Mucosa of stomach (tissue), 1 donor: ENCODE measurements around the gene AGK.

ENCODE experiments used
- H3K27me3 ChIP-seq: one replicate; pipeline ENCODE4 v1.7.0; 2013; ENCODE audit warnings: mild to moderate bottlenecking, low read length; ENCODE audit not compliant: control insufficient read depth, insufficient read depth
- H3K36me3 ChIP-seq: one replicate; pipeline ENCODE4 v1.7.0; 2013; ENCODE audit warnings: low read length; ENCODE audit not compliant: control insufficient read depth, insufficient read depth
- H3K4me1 ChIP-seq: one replicate; pipeline ENCODE4 v1.7.0; 2013; ENCODE audit warnings: mild to moderate bottlenecking, low read length; ENCODE audit not compliant: control insufficient read depth, insufficient read depth
- H3K4me3 ChIP-seq: one replicate; pipeline ENCODE4 v1.7.0; 2013; ENCODE audit warnings: low read length
- H3K9ac ChIP-seq: one replicate; pipeline ENCODE4 v1.7.0; 2013; ENCODE audit warnings: mild to moderate bottlenecking, low read length, moderate library complexity
- H3K9me3 ChIP-seq: one replicate; pipeline ENCODE4 v1.7.0; 2013; ENCODE audit warnings: mild to moderate bottlenecking, low read length, moderate library complexity; ENCODE audit not compliant: control insufficient read depth
- donor health status: Pancreatic carcinoma.

The AGK gene

DNA sequence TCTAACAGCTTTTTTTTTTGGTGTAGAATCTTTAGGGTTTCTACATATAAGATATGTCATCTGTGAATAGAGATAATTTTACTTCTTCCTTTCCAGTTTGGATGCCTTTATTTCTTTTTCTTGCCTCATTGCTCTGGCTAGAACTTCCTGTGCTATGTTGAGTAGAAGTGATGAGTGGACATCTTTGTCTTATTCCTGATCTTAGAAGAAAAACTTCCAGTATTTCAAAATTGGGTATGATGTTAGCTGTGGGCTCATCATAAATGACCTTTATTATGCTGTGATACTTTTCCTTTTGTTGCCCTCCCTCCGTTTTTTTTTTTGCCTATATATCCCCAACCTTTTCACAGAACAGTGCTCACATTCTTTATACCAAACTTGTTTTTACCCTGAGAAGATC, 8.8 kb downstream of the AGK start:
- Histone ChIP-seq H3K4me1 (no peaks in the 10 kb centered on the region), H3K9ac (no peak overlapping the region), H3K27me3 (no peaks in the 10 kb centered on the region), H3K36me3 (no peaks in the 10 kb centered on the region), H3K9me3 (no peaks in the 10 kb centered on the region), H3K4me3 (no peak overlapping the region)

DNA sequence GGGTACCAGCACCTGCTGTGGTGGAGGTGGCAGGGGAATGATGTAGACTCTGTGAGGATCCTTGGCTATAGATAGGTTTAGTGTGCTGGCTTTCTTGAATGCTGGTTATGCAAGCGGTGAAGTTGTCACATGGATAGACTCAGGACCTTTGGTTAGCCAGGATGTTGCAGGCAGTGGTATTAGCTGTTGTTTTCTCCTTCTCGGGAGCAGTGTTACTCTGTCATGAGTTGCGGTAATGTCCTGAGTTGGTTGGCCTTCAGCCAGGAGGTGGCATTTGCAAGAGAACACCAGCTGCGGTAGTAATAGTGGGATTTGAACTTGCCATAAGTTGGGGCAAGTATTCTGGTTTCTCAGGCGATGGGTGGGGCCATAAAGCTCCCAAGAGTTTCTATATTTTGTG, 10.8 kb downstream of the AGK start:
- no peak overlapping the region for H3K4me3 ChIP-seq
- no peak overlapping the region for H3K9ac ChIP-seq
- H3K27me3 ChIP-seq, result no peaks in the 10 kb centered on the region
- no peaks in the 10 kb centered on the region for H3K36me3 ChIP-seq
- no peaks in the 10 kb centered on the region for H3K4me1 ChIP-seq
- H3K9me3 ChIP-seq, result no peaks in the 10 kb centered on the region

DNA sequence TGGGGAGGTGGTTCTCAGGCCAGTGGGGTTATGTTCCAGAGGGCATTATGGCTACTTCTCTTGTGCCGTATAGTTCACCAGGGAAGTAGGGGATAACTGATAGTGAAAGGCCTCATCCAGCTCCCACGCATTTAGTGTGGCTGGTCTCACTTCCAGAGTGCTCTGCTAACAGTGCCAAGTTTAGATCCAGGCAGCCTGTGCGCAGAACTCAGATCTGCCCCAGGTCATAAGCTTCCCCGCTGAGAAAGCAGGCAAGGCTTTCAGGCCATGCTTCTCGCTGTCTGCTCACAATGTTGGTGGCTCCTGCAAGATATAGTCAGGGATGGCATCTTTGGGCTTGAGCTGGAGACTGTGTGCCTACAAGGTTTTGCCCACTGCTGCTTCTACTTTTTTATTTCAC, 11.3 kb downstream of the AGK start:
- no peaks in the 10 kb centered on the region for H3K9me3 ChIP-seq
- no peak overlapping the region for H3K4me3 ChIP-seq
- H3K4me1 ChIP-seq, result no peaks in the 10 kb centered on the region

DNA sequence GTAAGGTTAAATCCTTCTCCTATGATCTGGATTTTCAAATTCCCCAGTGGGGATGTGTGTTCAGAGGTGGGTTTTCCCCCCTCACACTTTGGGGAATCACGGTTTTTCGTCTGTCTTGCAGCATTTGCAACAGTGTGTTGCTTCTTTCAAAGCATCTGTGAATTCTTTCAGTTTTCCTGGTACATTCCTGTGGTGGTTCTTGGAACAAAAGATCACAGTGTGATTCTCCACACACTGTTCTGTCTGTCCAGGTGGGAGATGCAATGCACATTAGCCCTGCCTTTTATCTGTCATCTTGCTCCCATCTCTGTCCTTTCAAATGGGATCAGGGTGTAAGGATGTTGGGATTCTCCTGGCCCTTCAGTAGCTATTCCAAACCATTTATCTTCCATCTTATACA, 11.8 kb downstream of the AGK start:
- no peaks in the 10 kb centered on the region for H3K9me3 ChIP-seq
- no peaks in the 10 kb centered on the region for H3K36me3 ChIP-seq
- no peaks in the 10 kb centered on the region for H3K4me1 ChIP-seq
- no peak overlapping the region for H3K4me3 ChIP-seq
- no peaks in the 10 kb centered on the region for H3K27me3 ChIP-seq
- no peak overlapping the region for H3K9ac ChIP-seq

More for the DNA sequence above, 11.3 kb downstream of the AGK start:
- no peaks in the 10 kb centered on the region for H3K36me3 ChIP-seq
- no peaks in the 10 kb centered on the region for H3K27me3 ChIP-seq
- no peak overlapping the region for H3K9ac ChIP-seq

DNA sequence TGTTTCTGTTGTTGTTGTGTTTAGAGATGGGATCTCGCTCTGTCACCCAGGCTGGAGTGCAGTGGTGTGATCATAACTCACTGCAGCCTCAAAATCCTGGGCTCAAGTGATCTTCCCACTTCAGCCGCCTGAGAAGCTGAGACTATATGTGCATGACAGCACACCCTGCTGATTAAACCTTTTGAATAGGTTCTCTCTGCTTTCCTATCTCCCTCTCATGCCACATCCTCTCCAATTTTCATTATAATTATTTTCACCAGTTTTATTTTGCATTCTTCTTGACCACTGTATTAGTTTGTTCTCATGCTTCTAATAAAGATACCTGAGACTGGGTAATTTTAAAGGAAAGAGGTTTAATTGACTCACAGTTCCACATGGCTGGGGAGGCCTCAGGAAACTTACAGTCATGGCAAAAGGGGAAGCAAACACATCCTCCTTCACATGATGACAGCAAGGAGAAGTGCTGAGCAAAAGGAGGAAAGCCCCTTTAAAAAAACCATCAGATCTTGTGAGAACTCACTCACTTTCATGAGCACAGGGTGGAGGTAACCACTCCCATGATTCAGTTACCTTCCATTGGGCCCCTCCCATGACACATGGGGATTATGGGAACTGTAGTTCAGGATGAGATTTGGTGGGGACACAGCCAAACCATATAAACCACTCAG, 12.9 kb downstream of the AGK start:
- no peaks in the 10 kb centered on the region for H3K36me3 ChIP-seq
- H3K9me3 ChIP-seq, result no peaks in the 10 kb centered on the region

DNA sequence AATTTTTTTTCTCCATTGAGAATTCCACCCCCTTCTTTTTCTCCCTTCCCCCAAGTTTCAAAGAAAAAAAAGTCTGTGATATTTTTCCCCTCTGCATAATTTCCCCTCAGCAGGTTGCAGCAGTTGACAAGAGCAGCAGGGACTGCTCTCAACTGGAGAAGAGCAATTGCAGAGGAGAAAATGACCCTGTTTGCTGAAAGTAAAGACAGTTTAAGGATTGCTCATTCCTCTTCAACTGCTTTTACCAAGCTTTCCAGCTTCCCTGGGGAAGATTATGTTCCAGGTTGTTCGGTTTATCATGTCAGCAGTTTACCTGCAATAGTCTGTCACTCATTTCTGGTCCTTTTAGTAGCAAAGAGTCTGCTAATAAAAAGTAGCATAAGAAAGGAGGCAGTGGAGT, 16.2 kb downstream of the AGK start:
- H3K27me3 ChIP-seq, result no peaks in the 10 kb centered on the region
- no peaks in the 10 kb centered on the region for H3K9me3 ChIP-seq
- H3K9ac ChIP-seq, result no peak overlapping the region
- H3K4me3 ChIP-seq, result no peak overlapping the region
- no peaks in the 10 kb centered on the region for H3K36me3 ChIP-seq
- no peaks in the 10 kb centered on the region for H3K4me1 ChIP-seq

More for the DNA sequence above, 12.9 kb downstream of the AGK start:
- H3K4me3 ChIP-seq, result no peak overlapping the region
- no peaks in the 10 kb centered on the region for H3K27me3 ChIP-seq
- H3K9ac ChIP-seq, result no peak overlapping the region
- H3K4me1 ChIP-seq, result no peaks in the 10 kb centered on the region

DNA sequence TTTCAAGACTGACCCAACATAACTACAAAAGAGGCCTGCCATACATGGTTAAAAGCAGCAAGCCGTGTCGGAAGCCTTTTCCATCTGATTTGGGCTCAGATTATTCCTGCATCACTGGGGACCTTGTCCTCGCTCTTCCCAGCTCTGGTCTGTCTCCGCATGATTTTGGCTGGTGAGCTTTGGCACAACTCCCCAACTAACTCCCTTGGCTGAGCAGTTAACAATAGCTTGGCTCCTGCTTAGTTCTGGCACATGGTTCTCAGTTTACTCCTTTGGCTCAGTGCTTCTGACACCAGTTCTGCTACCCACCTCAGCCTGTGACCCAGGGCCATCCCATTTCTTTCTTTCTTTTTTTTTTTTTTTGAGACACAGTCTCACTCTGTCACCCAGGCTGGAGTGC, 17.0 kb downstream of the AGK start:
- no peaks in the 10 kb centered on the region for H3K36me3 ChIP-seq
- no peaks in the 10 kb centered on the region for H3K9me3 ChIP-seq
- no peak overlapping the region for H3K4me3 ChIP-seq
- no peaks in the 10 kb centered on the region for H3K4me1 ChIP-seq
- no peaks in the 10 kb centered on the region for H3K27me3 ChIP-seq
- H3K9ac ChIP-seq, result no peak overlapping the region

DNA sequence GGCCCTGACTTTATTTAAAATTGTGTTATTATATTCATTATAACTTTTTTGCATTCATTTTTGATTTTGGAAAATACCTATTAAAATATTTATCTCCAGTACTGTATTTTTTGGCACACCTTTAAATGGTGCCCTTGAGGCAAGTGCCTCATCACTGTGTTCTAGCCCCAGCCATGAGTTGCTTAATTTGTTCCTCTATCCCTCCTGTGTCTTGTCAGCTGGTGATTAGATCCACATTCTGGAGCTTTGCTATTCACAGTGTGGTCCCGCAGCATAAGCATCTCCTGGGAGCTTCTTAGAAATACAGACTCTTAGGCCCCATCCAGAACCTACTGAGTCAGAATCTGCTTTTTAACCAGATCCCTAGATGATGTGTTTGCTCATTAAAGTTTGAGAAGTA, 19.8 kb downstream of the AGK start:
- peaks cover 4% of the 10 kb centered on the region for H3K9me3 ChIP-seq
- no peak overlapping the region for H3K4me3 ChIP-seq
- H3K9ac ChIP-seq, result no peak overlapping the region
- H3K36me3 ChIP-seq, result no peaks in the 10 kb centered on the region
- H3K27me3 ChIP-seq, result no peaks in the 10 kb centered on the region
- H3K4me1 ChIP-seq, result no peaks in the 10 kb centered on the region

DNA sequence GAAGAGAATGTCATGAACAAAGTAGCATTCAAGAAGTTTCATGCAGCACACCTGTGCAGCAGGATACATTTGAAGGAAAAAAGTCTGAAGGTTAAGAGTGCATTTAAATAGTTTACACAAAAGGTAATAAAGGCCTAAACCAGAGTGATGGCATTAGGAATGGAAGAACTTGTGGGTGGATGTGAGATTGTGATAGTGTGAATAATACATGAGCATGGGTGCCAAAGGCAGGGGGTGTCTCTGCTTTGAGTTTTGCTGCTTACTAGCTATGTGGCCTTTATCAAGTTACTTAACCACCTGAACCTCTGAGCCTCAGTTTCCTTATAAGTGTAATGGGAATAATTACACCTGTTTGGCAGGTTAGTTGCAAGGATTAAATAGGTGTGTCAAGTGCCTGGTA, 21.0 kb downstream of the AGK start:
- Histone ChIP-seq H3K4me1 (no peaks in the 10 kb centered on the region), H3K36me3 (no peaks in the 10 kb centered on the region), H3K9me3 (peaks cover 8% of the 10 kb centered on the region), H3K9ac (no peak overlapping the region), H3K4me3 (no peak overlapping the region), H3K27me3 (no peaks in the 10 kb centered on the region)

DNA sequence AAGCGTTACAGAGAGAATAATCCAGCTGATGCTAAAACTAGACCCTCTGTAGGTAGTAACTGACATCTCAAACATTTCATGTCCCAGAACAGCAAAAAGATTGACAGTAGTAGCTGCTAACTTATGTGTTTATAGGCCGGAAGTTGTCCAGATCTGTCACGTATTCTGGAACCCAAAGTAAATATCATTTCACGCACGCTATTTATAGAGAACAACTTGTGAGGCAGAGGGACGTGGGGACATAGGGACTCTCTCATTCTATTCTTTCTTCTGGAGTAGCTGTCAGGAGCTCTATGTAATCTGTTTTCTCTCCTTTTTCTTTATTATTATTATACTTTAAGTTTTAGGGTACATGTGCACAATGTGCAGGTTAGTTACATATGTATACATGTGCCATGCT, 22.3 kb downstream of the AGK start:
- Histone ChIP-seq H3K27me3 (no peaks in the 10 kb centered on the region), H3K9ac (no peak overlapping the region), H3K36me3 (no peaks in the 10 kb centered on the region), H3K4me3 (no peak overlapping the region), H3K4me1 (no peaks in the 10 kb centered on the region), H3K9me3 (peaks cover 8% of the 10 kb centered on the region)

DNA sequence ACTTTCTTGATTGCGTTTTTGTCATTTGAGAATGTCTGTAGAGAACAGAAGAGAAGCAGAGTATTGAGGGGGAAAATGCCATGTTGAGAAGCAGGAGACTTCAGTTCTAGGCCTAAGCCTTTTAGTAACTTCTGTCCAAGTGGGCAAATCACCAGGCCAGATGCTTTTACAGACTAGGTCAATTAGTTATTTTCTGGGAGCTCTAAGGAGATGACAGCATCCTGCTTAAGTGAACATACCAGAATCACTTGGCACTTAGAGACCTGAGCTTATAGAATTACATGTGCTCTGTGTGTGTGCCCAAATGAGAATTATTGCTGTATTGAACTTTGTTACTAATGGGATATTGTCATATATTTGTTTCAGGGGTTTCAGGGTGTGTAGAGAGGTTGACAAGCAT, 24.0 kb downstream of the AGK start:
- peaks cover 8% of the 10 kb centered on the region for H3K9me3 ChIP-seq
- no peaks in the 10 kb centered on the region for H3K36me3 ChIP-seq
- H3K4me1 ChIP-seq, result no peaks in the 10 kb centered on the region
- no peak overlapping the region for H3K4me3 ChIP-seq
- no peaks in the 10 kb centered on the region for H3K27me3 ChIP-seq
- no peak overlapping the region for H3K9ac ChIP-seq

DNA sequence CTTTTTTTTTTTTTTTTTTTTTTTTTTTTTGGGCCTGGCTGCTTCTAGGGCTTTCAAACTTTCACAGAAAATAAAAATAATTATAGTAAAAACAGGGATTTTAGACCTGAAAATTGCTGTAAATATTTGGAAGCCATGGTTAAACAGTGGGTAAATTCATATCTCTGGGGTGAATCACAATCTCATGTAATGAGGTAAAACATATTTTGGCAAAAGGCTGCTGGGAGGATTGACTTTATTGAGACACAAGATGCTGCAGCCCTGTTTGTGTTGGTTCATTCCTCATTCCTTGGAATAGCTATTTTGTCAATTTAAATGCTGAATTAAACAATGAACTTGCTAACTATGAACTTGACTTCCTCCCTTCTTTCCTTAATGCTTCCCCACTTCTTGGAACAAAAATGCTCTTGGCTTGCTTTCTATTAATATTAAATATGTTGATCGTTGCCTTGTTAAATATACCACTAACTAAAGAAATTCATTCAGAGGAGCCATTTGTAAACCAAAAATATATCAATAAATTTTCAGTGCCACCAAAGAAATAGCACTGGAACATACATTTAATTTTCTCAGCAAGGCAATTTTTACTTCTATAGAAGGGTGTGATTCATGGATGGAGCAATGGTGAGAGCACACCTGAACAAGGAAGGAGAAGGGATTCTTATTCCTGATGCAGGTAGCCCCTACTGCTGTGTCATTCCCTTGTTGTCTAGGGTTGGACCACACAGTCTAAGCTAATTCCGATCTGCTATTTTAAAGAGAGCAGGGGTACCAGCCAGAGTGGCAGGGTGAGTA, 24.6 kb downstream of the AGK start:
- Histone ChIP-seq H3K4me1 (no peaks in the 10 kb centered on the region), H3K4me3 (no peak overlapping the region), H3K27me3 (no peaks in the 10 kb centered on the region), H3K9ac (no peak overlapping the region), H3K9me3 (peaks cover 8% of the 10 kb centered on the region), H3K36me3 (no peaks in the 10 kb centered on the region)
